Posterior cingulate gyrus (tissue), 11 donors: ENCODE data around the gene RASL10A.
A peak's percentile ranks its signal among the peaks of the same experiment; 100 is the strongest.

Experiments
- DNase-seq, 10 donors: peaks; one replicate each; pipeline versions ENCODE4 v3.0.0 to v3.0.0-alpha.2; 2020 to 2021; ENCODE audit warnings: mixed read lengths in 3 of 10
- intact Hi-C: fragments of 100-400 bp; cut with DNase I; formaldehyde crosslinking; loops from one replicate; pipeline ENCODE4 v1.15.1; 2023

Gene RASL10A

DNA sequence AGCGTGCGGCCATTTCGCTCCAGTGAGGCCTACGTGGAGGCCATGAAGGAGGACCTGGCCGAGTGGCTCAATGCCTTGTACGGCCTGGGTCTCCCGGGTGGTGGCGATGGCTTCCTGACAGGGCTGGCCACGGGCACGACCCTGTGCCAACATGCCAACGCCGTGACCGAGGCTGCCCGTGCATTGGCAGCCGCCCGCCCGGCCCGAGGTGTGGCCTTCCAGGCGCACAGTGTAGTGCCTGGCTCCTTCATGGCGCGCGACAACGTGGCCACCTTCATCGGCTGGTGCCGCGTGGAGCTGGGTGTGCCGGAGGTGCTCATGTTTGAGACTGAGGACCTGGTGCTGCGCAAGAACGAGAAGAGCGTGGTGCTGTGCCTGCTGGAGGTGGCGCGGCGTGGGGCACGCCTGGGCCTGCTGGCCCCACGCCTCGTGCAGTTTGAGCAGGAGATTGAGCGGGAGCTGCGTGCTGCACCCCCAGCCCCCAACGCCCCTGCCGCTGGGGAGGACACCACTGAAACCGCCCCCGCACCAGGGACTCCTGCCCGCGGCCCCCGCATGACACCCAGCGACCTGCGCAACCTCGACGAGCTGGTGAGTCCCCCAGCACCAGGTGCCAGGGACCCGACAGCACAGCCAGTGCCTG lies 7.2 kb downstream of the RASL10A start:
- intact Hi-C loops, result loop anchor here (5.0 to 10.0 kb wide), 2 partner anchors 41 to 77 kb away; partner anchors contain the start of genes AP1B1, EWSR1 and RHBDD3
- DNase-seq, result peak in 4 of 10 donors; percentile 10 to 85 (median 78)

DNA sequence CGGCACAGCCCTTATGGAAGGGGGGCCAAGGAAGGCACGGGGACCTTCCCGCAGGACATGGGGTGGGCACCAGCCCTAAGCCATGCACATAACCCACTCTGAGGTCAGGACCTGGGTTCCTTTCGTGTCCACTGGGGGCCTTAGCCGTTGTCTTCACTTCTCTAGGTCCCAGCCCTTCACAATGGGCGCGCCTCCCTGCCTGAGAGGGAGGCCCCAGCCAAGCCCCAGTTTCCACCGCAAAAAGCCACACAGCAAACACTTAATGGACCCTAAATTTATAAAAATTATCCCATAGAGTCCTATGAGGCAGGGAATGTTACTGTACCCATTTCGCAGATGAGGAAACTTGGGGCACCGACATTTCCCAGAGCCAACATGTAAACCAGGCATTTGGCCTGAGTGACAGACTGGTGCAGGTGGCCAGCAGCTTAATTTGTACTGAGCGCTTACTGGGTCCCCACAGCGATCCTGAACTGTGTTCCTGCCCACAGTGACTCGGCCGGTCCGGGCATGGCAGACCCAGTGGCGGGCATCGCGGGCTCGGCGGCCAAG lies 7.8 kb downstream of the RASL10A start:
- DNase-seq, result peak in 1 of 10 donors; percentile 80
- intact Hi-C loops, result loop anchor here (5.0 to 10.0 kb wide), 2 partner anchors 40 to 77 kb away; partner anchors contain the start of genes AP1B1, EWSR1 and RHBDD3

DNA sequence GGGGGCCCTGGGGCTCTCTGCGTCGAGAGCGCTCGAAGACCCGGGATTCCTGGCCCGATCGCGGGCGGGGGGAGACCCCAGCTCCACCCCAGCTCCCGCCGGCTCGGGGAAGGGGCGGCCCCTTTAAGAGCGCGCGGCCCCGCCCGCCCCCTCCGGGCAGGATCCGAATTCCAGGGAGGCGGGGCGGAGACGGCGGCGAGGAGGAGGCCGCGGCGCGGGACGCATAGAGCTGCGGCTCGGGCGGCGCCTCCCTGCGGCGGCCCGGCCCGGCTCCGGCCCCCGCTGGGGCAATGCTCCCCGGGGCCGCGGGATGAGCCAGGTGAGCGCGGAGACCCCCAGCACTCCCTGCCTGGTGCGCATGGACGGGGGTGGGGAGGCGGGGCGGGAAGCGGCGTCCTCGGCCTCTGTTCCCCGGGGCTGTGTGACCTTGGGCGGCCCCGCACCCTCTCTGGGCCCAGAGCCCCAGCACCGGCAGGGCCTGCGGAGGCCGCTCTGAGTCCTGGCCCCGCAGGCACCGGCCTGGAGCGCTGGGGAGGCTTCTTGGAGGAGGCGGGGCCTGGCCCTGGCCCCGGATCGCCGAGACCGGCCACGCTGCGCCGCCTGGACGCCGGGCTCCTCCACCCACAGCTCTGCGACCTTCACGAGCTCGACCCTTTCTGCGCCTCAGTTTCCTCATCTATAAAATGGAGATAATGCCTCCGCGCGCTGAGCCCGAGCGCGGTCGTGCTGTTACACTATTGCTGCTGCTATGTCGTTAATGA lies 8.5 kb downstream of the RASL10A start:
- intact Hi-C loops, result loop anchor here (5.0 to 10.0 kb wide), 2 partner anchors 40 to 78 kb away; partner anchors contain the start of genes AP1B1, EWSR1 and RHBDD3

DNA sequence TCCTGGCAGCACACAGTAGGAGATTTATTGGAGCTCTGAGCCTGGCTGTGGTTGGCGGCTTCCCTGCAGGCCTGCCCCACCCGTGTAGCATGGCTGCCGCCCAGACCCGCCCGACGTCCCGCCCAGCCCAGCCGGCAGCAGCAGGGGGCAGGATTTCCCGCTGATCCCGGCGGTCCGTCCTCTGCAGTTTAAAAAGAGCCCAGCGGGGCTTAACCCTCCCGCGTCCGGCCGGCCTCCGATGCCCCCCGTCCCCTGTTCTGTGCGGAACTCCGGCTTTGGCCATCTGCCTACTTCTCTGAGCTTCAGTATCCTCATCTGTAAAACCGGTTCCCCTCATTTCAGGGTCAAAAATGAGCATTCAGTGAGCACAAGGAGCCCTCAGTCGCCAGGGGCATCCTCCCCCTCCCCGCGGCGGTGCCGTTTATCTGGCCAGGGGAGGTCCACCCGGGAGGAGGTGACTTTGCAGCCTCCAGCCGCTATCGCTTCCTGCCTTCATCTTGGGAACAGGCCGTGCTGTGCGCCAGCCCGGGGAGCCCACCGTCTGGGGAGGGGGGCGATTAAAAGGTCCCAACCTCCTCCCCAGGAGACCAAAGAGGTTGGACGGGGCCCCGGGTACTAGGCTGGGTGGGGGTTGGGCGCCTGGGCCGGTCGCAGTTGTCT lies 9.2 kb downstream of the RASL10A start, which contains the start of gene GAS2L1:
Gene GAS2L1 (plus strand): TSS at position 476 of the 660 bp plus-strand sequence. CDS start 1,456 bp downstream, outside the sequence.
- peak; percentile 70 to 97 (median 80) for DNase-seq
- intact Hi-C loops, result loop anchor here (5.0 to 10.0 kb wide), 2 partner anchors 39 to 78 kb away; partner anchors contain the start of genes AP1B1, EWSR1 and RHBDD3

More for the DNA sequence above, 8.5 kb downstream of the RASL10A start:
- DNase-seq, result peak; percentile 51 to 97 (median 76)

DNA sequence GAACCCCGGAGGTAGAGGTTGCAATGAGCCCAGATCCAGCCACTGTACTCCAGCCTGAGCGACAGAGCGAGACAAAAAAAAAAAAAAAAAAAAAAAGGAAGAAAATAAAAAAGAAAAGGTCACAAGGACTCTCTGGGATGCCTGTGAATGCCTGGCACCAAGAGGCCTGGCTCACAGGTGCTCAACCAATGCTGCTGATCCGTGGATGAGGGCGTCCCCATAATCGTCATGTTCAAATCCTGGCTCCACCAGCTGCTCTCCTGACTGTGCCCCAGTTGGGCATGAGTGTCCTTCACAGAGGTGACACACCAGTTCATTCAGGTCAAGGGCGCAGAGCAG lies 9.7 kb downstream of the RASL10A start:
- intact Hi-C loops, result loop anchor here (5.0 to 10.0 kb wide), 2 partner anchors 39 to 79 kb away; partner anchors contain the start of genes AP1B1, EWSR1 and RHBDD3
- DNase-seq, result no peak

DNA sequence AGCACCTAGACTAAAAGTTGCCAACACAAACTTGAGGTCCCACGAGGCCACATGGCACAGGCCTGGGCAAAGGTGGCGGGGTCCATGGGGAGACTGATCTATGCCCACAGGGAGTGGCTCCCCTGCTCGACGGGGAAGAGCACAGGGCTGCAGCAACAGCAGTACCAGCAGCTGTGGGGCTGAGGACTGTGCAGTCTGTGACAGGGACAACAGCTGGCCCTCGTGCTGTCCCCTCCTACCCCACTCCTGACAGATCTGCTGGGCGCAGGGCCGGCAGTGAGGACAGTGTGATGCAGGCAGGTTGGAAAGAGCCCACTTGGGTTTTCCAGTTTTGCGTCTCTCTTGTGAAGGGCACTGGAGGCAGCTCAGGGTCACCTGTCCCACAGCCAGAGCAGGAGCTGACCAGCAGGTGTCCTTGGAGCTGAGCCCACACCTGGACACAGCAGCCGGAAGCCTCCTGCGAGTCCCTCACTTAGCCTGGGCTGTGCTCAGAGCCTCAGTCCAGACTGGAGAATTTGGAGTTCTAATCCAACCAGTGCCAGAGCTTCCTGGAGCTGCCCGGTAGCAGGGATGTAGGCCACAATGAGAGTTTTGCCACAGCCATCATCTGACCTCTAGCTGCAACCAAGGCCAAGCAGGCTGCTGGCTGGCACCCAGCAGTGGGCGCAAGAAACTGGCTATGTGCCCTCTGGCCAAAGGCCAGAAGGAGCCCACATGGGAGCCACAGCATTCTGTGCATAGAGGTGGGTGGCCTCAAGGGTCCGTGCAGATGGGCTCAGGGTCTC lies 12.6 kb downstream of the RASL10A start:
- intact Hi-C loops, result loop anchor here (10.0 kb wide), 1 partner anchor 82 kb away; the partner anchor contains the start of gene AP1B1
- peak in 2 of 10 donors; percentile 42 to 88 for DNase-seq

DNA sequence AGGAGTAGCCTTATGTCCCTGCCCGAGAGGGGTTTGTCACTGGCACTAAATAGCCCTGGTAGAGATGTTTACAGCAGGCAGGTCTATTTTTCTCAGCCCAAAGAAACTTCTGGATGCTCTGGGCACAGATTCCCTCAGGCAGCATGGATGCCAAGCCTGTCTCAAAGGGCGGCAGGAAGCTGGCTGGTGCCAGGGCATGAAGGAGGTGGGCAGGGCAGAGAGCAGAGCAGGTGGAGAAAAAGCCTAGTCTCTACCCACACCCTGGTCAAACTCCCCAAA lies 13.2 kb downstream of the RASL10A start:
- no peak for DNase-seq
- intact Hi-C loops, result loop anchor here (10.0 kb wide), 1 partner anchor 82 kb away; the partner anchor contains the start of gene AP1B1

DNA sequence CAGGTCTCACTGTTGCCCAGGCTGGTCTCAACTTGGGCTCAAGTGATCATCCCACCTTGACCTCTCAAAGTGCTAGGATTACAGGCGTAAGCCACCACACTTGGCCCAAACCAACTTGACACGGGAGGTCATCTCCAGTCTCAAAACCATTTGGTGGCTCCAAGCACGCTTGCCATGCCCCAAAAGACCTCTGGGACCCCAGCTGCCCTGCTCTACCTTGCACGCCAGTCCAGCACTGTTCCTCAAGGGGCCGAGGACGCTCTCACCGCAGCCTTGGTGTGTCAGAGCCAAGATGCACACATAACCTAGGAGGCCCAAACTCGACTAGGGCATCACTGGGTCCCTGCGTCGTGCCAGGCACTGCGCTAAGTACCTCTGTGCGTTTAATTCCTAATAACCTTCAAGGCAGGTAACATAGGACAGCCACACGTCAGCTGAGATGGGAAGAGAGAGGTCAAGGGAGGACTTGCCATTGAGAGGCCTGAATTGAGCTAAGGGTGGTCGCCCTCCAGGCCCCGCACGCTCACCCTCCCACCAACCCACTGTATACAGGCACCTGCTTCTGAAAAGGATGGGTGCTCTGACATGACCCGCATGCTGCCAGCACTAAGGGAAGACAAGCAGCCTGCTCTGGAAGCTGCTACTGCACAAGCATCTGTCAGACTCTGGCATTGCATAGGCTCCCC lies 13.6 kb downstream of the RASL10A start:
- peak in 1 of 10 donors; percentile 70 for DNase-seq
- intact Hi-C loops, result loop anchor here (10.0 kb wide), 1 partner anchor 83 kb away; the partner anchor contains the start of gene AP1B1

DNA sequence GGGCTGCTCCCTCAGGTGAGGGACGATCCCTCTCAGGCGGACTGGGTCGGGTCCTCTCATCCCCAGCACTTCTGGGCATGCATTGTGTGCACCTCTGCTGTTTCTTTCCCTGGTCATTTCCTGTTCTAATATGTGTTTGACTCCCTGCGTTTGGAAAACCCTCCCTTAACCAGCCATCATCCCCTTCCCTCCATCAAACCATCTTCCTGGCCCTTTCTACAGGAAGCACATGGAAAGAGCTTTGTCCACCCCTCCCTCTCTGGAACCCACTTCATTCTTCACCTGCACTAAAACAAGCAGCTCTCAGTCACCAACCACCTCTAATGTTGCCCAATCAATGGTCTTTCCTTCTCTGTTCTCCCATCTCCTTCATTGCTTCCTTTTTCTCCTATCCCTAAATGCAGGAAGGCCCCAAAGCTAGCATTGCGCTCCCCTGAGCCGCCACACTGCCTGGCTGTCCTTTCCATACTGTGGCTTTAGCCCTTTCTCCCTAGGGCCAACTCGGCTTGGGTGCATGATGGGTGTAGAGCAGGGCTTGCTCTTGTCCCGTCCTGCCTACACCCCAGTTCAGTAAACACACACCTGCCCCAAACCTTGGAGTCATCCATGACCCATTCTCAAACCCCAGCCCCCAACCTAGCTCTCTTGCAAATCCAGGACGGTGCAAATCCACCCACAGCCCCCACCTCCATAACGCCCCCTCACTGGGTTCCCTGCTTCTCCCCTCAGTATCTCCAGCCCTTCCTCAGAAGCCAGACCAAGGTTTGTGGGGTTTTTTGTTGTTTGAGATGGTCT lies 14.5 kb downstream of the RASL10A start:
- DNase-seq, result peak in 1 of 10 donors; percentile 67
- intact Hi-C loops, result loop anchor here (10.0 kb wide), 1 partner anchor 84 kb away; the partner anchor contains the start of gene AP1B1

DNA sequence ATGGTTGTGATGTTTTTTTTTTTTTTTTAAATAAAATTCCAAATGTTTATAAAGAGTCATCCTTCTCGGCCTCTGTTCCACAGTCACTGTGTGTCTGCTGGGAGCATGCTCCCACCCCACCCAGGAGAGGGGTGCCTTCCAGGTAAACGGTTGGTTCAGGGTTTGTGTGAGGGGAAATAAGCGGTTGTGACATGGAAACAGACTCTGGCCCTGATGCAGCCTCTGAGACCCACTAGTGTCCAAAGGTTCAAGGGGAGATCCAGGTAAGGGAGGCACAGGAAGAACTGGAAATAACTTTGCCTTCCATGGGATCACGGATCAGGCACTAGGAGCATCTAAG lies 15.1 kb downstream of the RASL10A start:
- peak in 1 of 10 donors; percentile 28 for DNase-seq
- intact Hi-C loops, result loop anchor here (10.0 kb wide), 1 partner anchor 84 kb away; the partner anchor contains the start of gene AP1B1

DNA sequence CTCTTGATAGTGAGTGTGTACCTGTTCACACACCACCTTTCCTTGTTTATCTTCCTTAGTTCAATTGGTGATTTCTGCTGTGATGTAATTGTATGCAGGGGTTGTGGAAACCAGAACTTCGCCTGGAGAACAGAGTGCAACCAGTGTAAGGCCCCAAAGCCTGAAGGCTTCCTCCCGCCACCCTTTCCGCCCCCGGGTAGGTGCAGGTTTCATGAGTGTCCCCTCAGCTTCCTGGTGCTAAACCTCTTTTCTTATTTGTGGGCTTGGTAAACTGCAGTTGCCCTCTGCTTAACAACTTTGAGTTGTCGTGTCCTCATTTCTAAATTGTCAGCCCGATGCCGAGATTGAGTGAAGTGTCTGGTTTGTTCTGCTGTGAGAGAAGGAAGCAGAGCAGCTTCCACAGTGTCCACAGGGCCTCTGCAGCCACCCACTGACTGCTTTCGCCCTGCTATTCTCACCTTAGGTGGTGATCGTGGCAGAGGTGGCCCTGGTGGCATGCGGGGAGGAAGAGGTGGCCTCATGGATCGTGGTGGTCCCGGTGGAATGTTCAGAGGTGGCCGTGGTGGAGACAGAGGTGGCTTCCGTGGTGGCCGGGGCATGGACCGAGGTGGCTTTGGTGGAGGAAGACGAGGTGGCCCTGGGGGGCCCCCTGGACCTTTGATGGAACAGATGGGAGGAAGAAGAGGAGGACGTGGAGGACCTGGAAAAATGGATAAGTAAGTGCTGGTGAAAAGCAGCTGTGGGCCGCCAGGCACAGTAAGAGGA lies 16.2 kb downstream of the RASL10A start:
- intact Hi-C loops, result no loop called here
- DNase-seq, result peak in 1 of 10 donors; percentile 83

DNA sequence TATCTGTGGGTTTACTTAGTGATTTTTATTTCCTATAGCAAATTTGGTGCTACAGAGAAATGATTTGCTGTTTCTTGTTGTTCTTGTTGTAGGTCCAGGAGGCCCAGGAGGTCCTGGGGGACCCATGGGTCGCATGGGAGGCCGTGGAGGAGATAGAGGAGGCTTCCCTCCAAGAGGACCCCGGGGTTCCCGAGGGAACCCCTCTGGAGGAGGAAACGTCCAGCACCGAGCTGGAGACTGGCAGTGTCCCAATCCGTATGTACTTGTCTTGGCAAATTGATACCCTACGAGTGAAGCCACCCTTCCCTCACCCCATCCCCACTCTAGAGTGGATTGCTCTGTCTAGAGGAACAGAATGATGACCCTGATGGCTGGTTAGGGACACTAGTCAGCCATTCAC lies 16.9 kb downstream of the RASL10A start:
- no peak for DNase-seq
- intact Hi-C loops, result no loop called here

DNA sequence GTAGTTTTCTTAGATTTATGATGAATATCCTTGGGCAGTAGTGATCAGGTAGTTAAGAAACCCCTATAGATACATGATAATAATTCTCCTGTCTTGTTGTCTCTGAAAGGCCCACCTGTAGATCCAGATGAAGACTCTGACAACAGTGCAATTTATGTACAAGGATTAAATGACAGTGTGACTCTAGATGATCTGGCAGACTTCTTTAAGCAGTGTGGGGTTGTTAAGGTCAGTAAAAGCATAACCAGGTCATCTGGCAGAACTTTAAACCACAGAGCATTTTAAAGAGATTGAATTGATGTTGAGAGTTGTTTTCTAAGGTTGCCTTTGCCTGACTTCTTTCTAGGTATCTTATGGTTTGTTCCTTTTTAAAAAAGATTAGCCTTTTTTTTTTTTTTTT lies 23.1 kb downstream of the RASL10A start:
- no peak for DNase-seq
- intact Hi-C loops, result no loop called here

DNA sequence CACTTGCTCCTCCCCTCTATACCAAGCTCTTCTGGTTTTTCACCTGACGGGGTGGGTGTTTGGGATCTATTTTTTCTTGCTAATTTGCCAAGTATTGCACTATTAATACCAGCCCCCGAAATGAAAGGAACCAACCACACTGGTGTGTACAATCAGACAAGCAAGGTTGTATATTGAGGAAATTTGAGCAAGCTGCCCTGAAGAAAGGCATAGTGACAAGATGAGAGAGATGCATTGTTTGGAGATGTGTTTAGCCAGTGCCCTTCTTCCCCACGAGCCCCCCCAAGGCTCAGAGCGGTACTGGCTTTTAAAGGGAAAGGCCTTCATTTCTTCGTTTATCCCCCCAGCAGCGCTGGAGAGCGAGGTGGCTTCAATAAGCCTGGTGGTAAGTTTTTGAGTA lies 24.3 kb downstream of the RASL10A start:
- DNase-seq, result peak in 2 of 10 donors; percentile 60 to 77

DNA sequence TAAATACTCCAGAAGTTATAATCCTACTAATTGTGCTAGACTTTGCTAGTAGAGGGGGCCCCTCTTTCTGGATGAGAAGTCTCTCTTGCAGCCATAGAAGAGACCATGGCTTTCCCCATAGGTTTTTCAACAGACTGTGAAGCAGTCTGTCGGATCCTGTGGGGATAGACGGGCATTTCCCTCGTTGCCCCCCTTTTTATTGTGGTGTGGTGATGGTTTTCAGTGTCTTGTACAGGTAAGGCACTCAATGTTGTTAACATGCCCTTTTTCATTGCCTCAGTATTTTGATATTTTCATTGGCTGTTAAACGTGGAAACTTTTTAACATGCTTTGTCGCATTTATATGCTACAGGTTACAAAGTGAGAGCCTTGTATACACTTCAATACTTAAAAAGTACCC lies 25.4 kb downstream of the RASL10A start:
- DNase-seq, result no peak
- intact Hi-C loops, result no loop called here

More for the DNA sequence above, 24.3 kb downstream of the RASL10A start:
- intact Hi-C loops, result no loop called here

DNA sequence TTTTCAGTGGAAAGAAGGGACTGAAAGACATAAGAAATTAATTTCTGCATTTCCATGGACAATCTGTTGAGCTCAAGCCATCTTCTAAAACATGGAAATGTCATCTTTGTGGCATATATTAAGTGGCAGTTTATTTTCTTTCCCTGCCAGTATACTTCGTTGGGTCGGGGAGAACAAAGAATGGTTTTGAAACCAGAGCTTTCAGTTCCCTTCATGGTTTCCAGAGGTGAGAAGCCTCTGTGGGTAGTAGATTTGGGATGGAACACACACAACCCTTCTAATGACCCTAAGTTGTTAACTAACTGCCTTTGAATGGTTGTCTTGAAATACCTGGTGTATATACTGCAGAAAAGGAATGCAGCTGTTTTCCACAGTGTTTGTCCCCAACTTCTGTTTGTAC lies 26.7 kb downstream of the RASL10A start:
- intact Hi-C loops, result no loop called here

DNA sequence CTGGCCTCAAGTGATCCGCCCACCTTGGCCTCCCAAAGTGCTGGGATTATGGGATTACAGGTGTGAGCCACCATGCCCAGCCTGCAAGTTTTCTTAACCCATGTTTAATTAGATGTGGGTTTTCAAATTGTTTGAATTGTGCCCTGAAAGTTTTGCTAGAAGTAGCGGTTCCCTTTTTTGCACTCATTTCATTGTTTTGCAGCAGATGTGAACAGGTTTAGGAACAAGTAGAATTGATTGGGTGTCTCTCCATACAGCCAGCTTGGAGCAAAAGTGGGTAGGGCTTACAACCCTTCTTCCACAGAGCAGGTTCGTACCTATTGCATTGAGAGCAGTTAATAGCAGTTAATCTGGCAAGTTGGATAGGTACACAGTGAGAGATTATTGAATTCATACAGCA lies 31.3 kb downstream of the RASL10A start:
- DNase-seq, result no peak
- intact Hi-C loops, result no loop called here

More for the DNA sequence above, 26.7 kb downstream of the RASL10A start:
- no peak for DNase-seq
